RWPE1 (cell line): ENCODE measurements around the gene TCF3.
"Not testable (repeated sequence)": the region's sequence is repeated elsewhere in the genome, so short reads cannot be mapped to it uniquely, and the experiment has no call there.

Experiments used
- CTCF ChIA-PET: fragments of 350-600 bp; sonication (Branson Sonifier 250); formaldehyde crosslinking; extraction: SDS; loops from one replicate; lab custom pipeline; 2021; lab: Yijun Ruan, JAX
- POLR2A ChIA-PET: fragments of 400-600 bp; formaldehyde crosslinking; extraction: SDS; loops from one replicate; lab custom pipeline; 2020; ENCODE audit warnings: antibody characterized with exemption; ENCODE audit not compliant: low non-redundant PET; lab: Yijun Ruan, JAX
- DNase-seq: peaks from one replicate; pipeline ENCODE4 v3.0.0; 2012; ENCODE audit warnings: low spot score
- H3K27ac ChIP-seq: fragments of 450-650 bp; 2 replicates; pipeline ENCODE4 v1.5.1; 2017
- CTCF ChIP-seq: fragments of 450-650 bp; conservative IDR thresholded peaks from 2 replicates; pipeline ENCODE4 v1.5.1; 2017; ENCODE audit warnings: low read depth, mild to moderate bottlenecking

Gene TCF3

DNA sequence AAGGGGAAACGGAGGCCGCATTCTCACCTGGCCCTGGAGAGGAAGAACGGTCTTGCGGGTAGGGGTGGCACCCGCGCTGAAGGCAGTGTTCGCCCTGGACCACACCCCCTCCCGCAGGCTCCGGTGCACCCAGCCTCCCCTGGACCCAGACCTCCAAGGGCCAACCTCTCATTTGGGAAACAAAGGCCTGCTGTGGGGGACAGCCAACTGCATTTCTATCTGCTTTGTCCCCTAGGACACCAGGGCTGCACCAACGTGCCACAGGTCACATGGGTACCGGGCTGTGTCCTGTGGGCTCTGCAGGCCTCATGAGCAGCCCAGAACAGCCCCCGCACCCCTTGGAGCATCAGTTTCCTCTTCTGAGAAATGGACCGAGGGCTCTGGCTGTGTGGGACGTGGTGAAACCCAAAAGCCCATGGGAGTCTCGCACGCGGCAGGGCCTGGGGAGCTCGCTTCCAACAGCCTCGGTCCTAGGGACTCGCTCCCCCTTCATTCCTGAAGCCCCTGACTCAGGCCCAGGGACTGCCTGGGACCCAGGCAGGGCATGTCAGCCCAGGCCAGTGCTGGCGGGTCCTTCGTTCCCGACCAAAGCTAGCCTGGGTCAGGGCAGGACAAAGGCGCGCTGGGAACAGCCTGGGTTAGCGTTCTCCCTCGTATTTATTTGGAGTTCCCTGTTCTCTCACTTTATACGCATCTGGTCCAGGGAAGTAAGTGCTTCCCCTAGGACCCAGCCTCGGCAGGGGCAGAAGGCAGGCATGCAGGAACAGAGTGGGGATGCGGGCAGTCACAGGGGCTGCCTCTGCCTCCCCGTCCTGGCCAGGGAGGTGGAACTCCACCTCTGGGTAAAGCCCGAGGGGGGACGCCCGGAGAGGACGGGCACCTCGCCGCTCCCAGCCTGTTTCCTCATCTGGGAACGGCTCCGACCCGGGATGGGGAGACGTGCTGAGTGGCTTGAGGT lies 4.6 kb downstream of the TCF3 start:
- peak overlapping the region; percentile 93 for H3K27ac ChIP-seq
- ChIA-PET POLR2A (no interaction called here), CTCF (interaction anchor here (0.7 kb wide), 1 partner anchor 16 kb away, joined by 4 read pairs; no protein-coding TSS in a partner anchor)
- DNase-seq = no peak
- TF ChIP-seq CTCF = no peak

- TF ChIP-seq CTCF = no peak
- ChIA-PET CTCF (interaction anchor here (0.6 to 0.7 kb wide), 2 partner anchors 10 to 17 kb away, joined by 4 to 5 read pairs; no protein-coding TSS in a partner anchor), POLR2A (no interaction called here)
- no peak for DNase-seq
- H3K27ac ChIP-seq = peak overlapping the region; percentile 93
These were observed 5.6 kb downstream of the TCF3 start for GRCh38 chr19:1646659-1647453.

DNA sequence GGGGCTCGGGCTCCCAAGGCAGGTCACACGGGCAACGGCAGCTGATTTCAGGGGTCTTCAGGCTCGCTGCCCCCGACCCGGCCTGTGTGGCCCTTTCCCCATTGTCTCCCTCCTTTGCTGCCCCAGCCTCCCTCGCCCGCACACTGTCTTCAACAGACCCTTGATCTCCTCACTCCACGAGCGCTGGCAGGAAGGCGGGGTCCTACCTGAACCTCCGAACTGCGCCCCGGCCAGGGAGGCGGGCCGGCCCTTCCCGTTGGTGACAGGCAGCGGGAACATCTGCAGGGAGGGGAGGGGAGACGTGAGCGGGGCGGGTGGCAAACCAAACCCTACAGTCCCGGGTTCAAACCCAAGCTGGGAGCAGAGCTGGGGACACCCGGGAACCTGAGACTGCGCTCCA lies 6.3 kb downstream of the TCF3 start:
- peak overlapping the region; percentile 93; the same call in 1 of the 2 replicates for H3K27ac ChIP-seq
- DNase-seq = no peak
- no peak for TF ChIP-seq CTCF
- POLR2A ChIA-PET = no interaction called here
- CTCF ChIA-PET = interaction anchor here (0.6 kb wide), 1 partner anchor 10 kb away, joined by 5 read pairs; no protein-coding TSS in a partner anchor

DNA sequence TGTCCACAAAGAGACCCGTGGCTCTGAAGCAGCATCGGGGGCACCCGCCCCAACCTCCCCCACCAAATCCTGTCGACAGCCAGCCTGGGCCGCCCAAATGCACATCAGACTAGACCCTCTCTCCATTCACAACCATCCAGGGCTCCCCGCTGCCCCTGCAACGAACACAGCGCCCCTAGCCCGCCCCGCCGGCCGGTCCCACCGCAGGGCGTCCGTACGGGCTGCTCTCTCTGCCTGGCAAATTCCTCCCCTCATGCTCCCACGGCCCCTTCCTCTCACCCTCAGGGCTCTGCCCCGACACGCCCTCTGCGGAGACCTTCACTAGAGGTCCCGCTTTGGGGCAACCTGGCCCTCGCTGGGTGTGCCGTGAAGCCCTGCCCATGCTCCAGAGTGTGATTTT lies 7.1 kb downstream of the TCF3 start:
- no peak for DNase-seq
- no peak for TF ChIP-seq CTCF
- POLR2A ChIA-PET = no interaction called here
- CTCF ChIA-PET = no interaction called here
- H3K27ac ChIP-seq = peak overlapping the region; percentile 37; the same call in 1 of the 2 replicates

DNA sequence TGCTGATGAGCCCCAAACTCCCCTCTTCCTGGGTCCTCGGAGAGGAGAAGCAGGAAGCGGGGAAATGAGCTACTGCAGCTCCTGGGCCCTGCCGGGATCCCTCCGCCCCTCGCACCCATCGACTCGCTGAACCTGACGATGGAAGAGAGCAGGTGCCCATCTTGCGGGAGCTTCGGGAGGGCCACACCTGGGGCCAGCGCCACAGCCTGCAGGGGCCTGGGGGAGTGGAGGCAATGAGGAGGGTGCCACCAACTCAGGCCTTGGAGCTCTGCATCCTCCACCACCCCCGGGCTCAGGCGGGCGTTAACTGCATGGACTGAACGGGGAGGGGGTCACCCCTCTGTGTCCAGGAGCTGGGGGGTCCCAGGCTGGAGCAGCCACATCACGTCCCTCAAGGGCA lies 8.3 kb downstream of the TCF3 start:
- ChIA-PET POLR2A (interaction anchor here (0.5 kb wide), 1 partner anchor 38 kb away, joined by 4 read pairs; no protein-coding TSS in a partner anchor), CTCF (interaction anchor here (0.6 to 1.2 kb wide), 2 partner anchors 193 to 956 kb away, joined by 3 read pairs; no protein-coding TSS in a partner anchor)
- DNase-seq = no peak
- TF ChIP-seq CTCF = no peak
- peak overlapping the region; percentile 37 for H3K27ac ChIP-seq

DNA sequence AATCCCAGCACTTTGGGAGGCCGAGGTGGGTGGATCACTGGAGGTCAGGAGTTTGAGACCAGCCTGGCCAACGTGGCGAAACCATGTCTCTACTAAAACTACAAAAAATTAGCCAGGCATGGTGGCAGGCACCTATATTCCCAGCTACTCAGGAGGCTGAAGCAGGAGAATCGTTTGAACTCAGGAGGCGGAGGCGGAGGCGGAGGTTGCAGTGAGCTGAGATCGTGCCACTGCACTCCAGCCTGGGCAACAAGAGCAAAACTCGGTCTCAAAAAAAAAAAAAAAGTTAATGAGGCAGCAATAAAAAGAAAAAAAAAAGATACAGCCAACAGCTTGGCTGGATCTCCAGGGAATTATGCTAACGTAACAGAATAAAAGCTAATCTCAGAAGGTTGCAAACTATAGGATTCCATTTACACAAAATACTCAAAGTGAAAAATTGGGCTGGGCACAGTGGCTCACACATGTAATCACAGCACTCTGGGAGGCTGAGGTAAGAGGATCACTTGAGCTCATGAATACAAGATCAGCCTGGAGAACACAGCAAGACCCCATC lies 11.4 kb downstream of the TCF3 start:
- peak overlapping the region; percentile 37; the same call in 1 of the 2 replicates for H3K27ac ChIP-seq
- ChIA-PET POLR2A (interaction anchor here (0.6 kb wide), 1 partner anchor 37 kb away, joined by 3 read pairs; no protein-coding TSS in a partner anchor), CTCF (interaction anchor here (1.1 kb wide), 1 partner anchor 95 kb away, joined by 3 read pairs; no protein-coding TSS in a partner anchor)
- DNase-seq = not testable (repeated sequence)
